HepG2 (cell line): Measurements from ENCODE around the gene CLHC1. TPM values are rescaled to one million over a fixed set of nuclear protein-coding genes. Genes with fewer than 3 reads are reported as not detected.

ENCODE experiments used
- ATAC-seq: fragments of 200-7000 bp; cut with Tn5 transposase; 3 replicates; pipeline ENCODE4 v1.9.1; 2020; ENCODE audit warnings: mild to moderate bottlenecking, moderate library complexity
- Bru-seq: library from RNA; stranded (reverse); fragments of 400-500 nt; gene quantifications from one replicate; lab custom pipeline; 2021; lab: Mats Ljungman, UMichigan
- BruChase-seq, 2 experiments: library from RNA; stranded (reverse); fragments of 400-500 nt; gene quantifications; one replicate each; lab custom pipeline; 2021; lab: Mats Ljungman, UMichigan
- BruUV-seq: library from RNA; stranded (reverse); fragments of 400-500 nt; replicated peaks from 2 replicates; lab custom pipeline; 2021; lab: Mats Ljungman, UMichigan
- CTCF ChIA-PET: fragments of 300-600 bp; formaldehyde crosslinking; extraction: SDS; loops from one replicate; lab custom pipeline; 2021; ENCODE audit warnings: low total read pairs, inconsistent platforms, low intra/inter-chr PET ratio; lab: Yijun Ruan, JAX
- POLR2A ChIA-PET: fragments of 350-600 bp; sonication (Branson Sonifier 250); formaldehyde crosslinking; loops from one replicate; lab custom pipeline; 2020; ENCODE audit warnings: antibody characterized with exemption, inconsistent platforms; lab: Yijun Ruan, JAX
- DNase-seq: peaks from one replicate; pipeline ENCODE4 v3.0.0-alpha.2; 2015; ENCODE audit warnings: low spot score
- FAIRE-seq: peaks from 3 replicates; lab custom pipeline; 2011; peaks lifted over from hg19 to GRCh38; lab: Jason Lieb, UNC
- H2AFZ ChIP-seq: one replicate; pipeline ENCODE4 v1.6.1; 2011; ENCODE audit warnings: low read length, inconsistent platforms
- H3K27ac ChIP-seq: fragments of 300-600 bp; 3 replicates; pipeline ENCODE4 v1.8.0; 2011; ENCODE audit warnings: mixed run types, mild to moderate bottlenecking, mixed read lengths, low read length, inconsistent platforms; ENCODE audit not compliant: insufficient read depth; ENCODE audit errors: extremely low read length
- H3K27me3 ChIP-seq, 2 experiments: fragments of 200-600 bp in 1 of 2; 2 replicates in 1 of 2; 3 replicates in 1 of 2; pipeline versions ENCODE4 v1.6.0 to v1.8.0; 2011; ENCODE audit warnings: low read length in 2 of 2, mild to moderate bottlenecking in 2 of 2, moderate library complexity in 2 of 2, inconsistent platforms in 1 of 2; ENCODE audit not compliant: insufficient read depth in 2 of 2, control insufficient read depth in 1 of 2
- H3K36me3 ChIP-seq, 2 experiments: fragments of 200-600 bp in 1 of 2; replicated peaks in 1 of 2; 2 replicates in 1 of 2; 3 replicates in 1 of 2; pipeline versions ENCODE4 v1.5.1 to v1.8.0; 2011; ENCODE audit warnings: low read length in 2 of 2, inconsistent platforms in 1 of 2; ENCODE audit not compliant: insufficient read depth in 2 of 2, control insufficient read depth in 1 of 2
- H3K4me1 ChIP-seq: 2 replicates; pipeline ENCODE4 v1.5.1; 2012; ENCODE audit warnings: low read length, inconsistent platforms; ENCODE audit not compliant: insufficient read depth
- H3K4me2 ChIP-seq: 2 replicates; pipeline ENCODE4 v1.6.0; 2011; ENCODE audit warnings: low read depth, low read length, inconsistent platforms
- H3K4me3 ChIP-seq, 3 experiments: fragments of 200-600 bp in 1 of 3; sonication (generic), shearing (Covaris generic) in 1 of 3; replicated peaks in 1 of 3; 2 replicates each; pipeline ENCODE4 v1.5.1; 2011 to 2016; ENCODE audit warnings: low read length in 3 of 3, inconsistent platforms in 2 of 3, low read depth in 2 of 3, mild to moderate bottlenecking in 2 of 3, control low read depth in 1 of 3, mixed read lengths in 1 of 3; ENCODE audit not compliant: insufficient read depth in 1 of 3
- H3K79me2 ChIP-seq: one replicate; pipeline ENCODE4 v1.6.1; 2011; ENCODE audit warnings: low read length, inconsistent platforms; ENCODE audit not compliant: insufficient read depth
- H3K9ac ChIP-seq: 2 replicates; pipeline ENCODE4 v1.6.0; 2011; ENCODE audit warnings: mild to moderate bottlenecking, low read depth, low read length, inconsistent platforms; ENCODE audit not compliant: insufficient read depth
- H3K9me3 ChIP-seq: 2 replicates; pipeline ENCODE4 v1.5.1; 2012; ENCODE audit warnings: mild to moderate bottlenecking, low read length
- H4K20me1 ChIP-seq: 2 replicates; pipeline ENCODE4 v1.6.0; 2011; ENCODE audit warnings: inconsistent platforms, mild to moderate bottlenecking, low read length, moderate library complexity; ENCODE audit not compliant: insufficient read depth
- ATF7 ChIP-seq, 2 experiments: fragments of 450-650 bp in 1 of 2; sonication (generic) in 1 of 2; formaldehyde crosslinking in 1 of 2; IDR thresholded peaks; 2 replicates each; pipeline versions ENCODE4 v1.4.0 to v1.6.1; 2016 to 2020; ENCODE audit warnings: antibody characterized with exemption in 1 of 2, mild to moderate bottlenecking in 1 of 2, missing genetic modification reagents in 1 of 2
- CC2D1A ChIP-seq: sonication (generic); formaldehyde crosslinking; IDR thresholded peaks from 2 replicates; pipeline ENCODE4 v1.8.1; 2023; ENCODE audit warnings: mild to moderate bottlenecking, missing genetic modification reagents
- IKZF5 ChIP-seq: IDR thresholded peaks from 2 replicates; pipeline ENCODE4 v1.6.1; 2018; ENCODE audit warnings: missing genetic modification reagents, mild to moderate bottlenecking, missing compliant biosample characterization
- PHF21A ChIP-seq: sonication (generic); formaldehyde crosslinking; IDR thresholded peaks from 2 replicates; pipeline ENCODE4 v1.5.0; 2020; ENCODE audit warnings: mild to moderate bottlenecking, missing genetic modification reagents
- YEATS4 ChIP-seq: sonication (generic); formaldehyde crosslinking; IDR thresholded peaks from 2 replicates; pipeline ENCODE4 v1.4.0; 2020; ENCODE audit warnings: missing genetic modification reagents, borderline replicate concordance
- ZNF230 ChIP-seq: sonication (generic); formaldehyde crosslinking; IDR thresholded peaks from 2 replicates; pipeline ENCODE4 v1.4.0; 2020; ENCODE audit warnings: mild to moderate bottlenecking, missing genetic modification reagents
- ZNF232 ChIP-seq: sonication (generic); formaldehyde crosslinking; IDR thresholded peaks from 2 replicates; pipeline ENCODE4 v1.4.0; 2020; ENCODE audit warnings: missing genetic modification reagents, borderline replicate concordance
- ZNF292 ChIP-seq: sonication (generic); formaldehyde crosslinking; IDR thresholded peaks from 2 replicates; pipeline ENCODE4 v1.8.1; 2022; ENCODE audit warnings: mild to moderate bottlenecking, low read depth, missing genetic modification reagents, borderline replicate concordance
- ZNF558 ChIP-seq: sonication (generic); formaldehyde crosslinking; IDR thresholded peaks from 2 replicates; pipeline ENCODE4 v1.9.0; 2022; ENCODE audit warnings: mild to moderate bottlenecking, missing genetic modification reagents, borderline replicate concordance
- WGBS: methylation state at CpG from one replicate; pipeline ENCODE4 v1.1.6; 2017; ENCODE audit warnings: low lambda C conversion rate; 5-methylcytosine and 5-hydroxymethylcytosine counted together
- in situ Hi-C: cut with HindIII; loops from 2 replicates; pipeline ENCODE4 v1.10.0; 2017; ENCODE audit warnings: low pct_unique_long_range_greater_than_20kb; ENCODE audit not compliant: extremely low pct_ligation_motif_present
- intact Hi-C: fragments of 100-400 bp; cut with micrococcal nuclease; formaldehyde crosslinking; loops from one replicate; pipeline ENCODE4 v1.10.0; 2022; ENCODE audit not compliant: unreplicated experiment
- long read RNA-seq, 2 experiments: library from RNA in 1 of 2; library from polyadenylated mRNA in 1 of 2; stranded (forward) in 1 of 2; unstranded in 1 of 2; transcript quantifications; one replicate each; pipeline ENCODE4 v2.0.0, GENCODE V29; 2019 to 2022
- polyA minus RNA-seq, 3 experiments: library from RNA; depleted of rRNA, polyadenylated mRNA; stranded (reverse); fragments of >200 nt; gene quantifications; 2 replicates each; pipeline ENCODE4 v1.2.3, GENCODE V29; 2011; ENCODE audit warnings: low replicate concordance in 1 of 3
- polyA plus RNA-seq, 8 experiments: library from polyadenylated mRNA; depleted of rRNA in 3 of 8; stranded (reverse) in 7 of 8; unstranded in 1 of 8; fragments of >200 nt; fragmentation: Illumina TruSeq in 4 of 8; extraction: Trizol in 4 of 8; gene quantifications; 2 replicates each; pipeline versions ENCODE4 v1.2.1 to v1.2.3, GENCODE V29; 2011 to 2016; ENCODE audit warnings: low read depth in 4 of 8, missing spikeins in 1 of 8, mixed read lengths in 1 of 8; ENCODE audit not compliant: insufficient read depth in 1 of 8
- total RNA-seq, 5 experiments: library from RNA; depleted of rRNA; stranded (reverse); fragments of >200 nt; fragmentation: Illumina TruSeq; extraction: Trizol; gene quantifications; 2 replicates each; pipeline ENCODE4 v1.2.3, GENCODE V29; 2016; ENCODE audit warnings: low read depth in 1 of 5
- TF ChIP-seq, protein P1 (sequence below), 2 experiments: sonication (generic) in 1 of 2; formaldehyde crosslinking in 1 of 2; IDR thresholded peaks; 2 replicates each; pipeline versions ENCODE4 v1.5.1 to v1.6.1; 2011 to 2020; ENCODE audit warnings: borderline replicate concordance in 1 of 2, low read depth in 1 of 2, low read length in 1 of 2, mild to moderate bottlenecking in 1 of 2, missing genetic modification reagents in 1 of 2, moderate library complexity in 1 of 2

The CLHC1 gene
- 12.1 and 12.6 TPM in 2 replicates for total RNA-seq (2016; rRNA removed; fragmentation: Illumina TruSeq; extraction: Trizol)
- total RNA-seq (2016; cell fraction: cytosol; rRNA removed; fragmentation: Illumina TruSeq; extraction: Trizol; ENCODE audit: low read depth), result 11.8 and 17.4 TPM in 2 replicates
- total RNA-seq (2016; cell fraction: insoluble cytoplasmic fraction; rRNA removed; fragmentation: Illumina TruSeq; extraction: Trizol), result 5.5 and 11.3 TPM in 2 replicates
- total RNA-seq (2016; cell fraction: membrane; rRNA removed; fragmentation: Illumina TruSeq; extraction: Trizol), result 9.1 and 10.3 TPM in 2 replicates
- total RNA-seq (2016; cell fraction: nucleus; rRNA removed; fragmentation: Illumina TruSeq; extraction: Trizol), result 30.1 and 37.8 TPM in 2 replicates
- polyA plus RNA-seq (2011; rRNA removed), result 8.3 and 9.8 TPM in 2 replicates
- 3.0 and 3.5 TPM in 2 replicates for polyA plus RNA-seq (2011; cell fraction: cytosol; rRNA removed)
- 13.4 and 18.3 TPM in 2 replicates for polyA plus RNA-seq (2011; cell fraction: nucleus; rRNA removed)
- polyA plus RNA-seq (2012), result 6.2 and 11.1 TPM in 2 replicates
- polyA plus RNA-seq (2016; cell fraction: cytosol; fragmentation: Illumina TruSeq; extraction: Trizol; ENCODE audit: low read depth), result 0.94 and 3.3 TPM in 2 replicates
- polyA plus RNA-seq (2016; cell fraction: insoluble cytoplasmic fraction; fragmentation: Illumina TruSeq; extraction: Trizol; ENCODE audit: low read depth), result 5.6 and 6.0 TPM in 2 replicates
- 1.7 and 2.3 TPM in 2 replicates for polyA plus RNA-seq (2016; cell fraction: membrane; fragmentation: Illumina TruSeq; extraction: Trizol; ENCODE audit: low read depth)
- 30.8 and 41.3 TPM in 2 replicates for polyA plus RNA-seq (2016; cell fraction: nucleus; fragmentation: Illumina TruSeq; extraction: Trizol; ENCODE audit: insufficient read depth, low read depth)
- 8.9 and 12.5 TPM in 2 replicates for polyA minus RNA-seq (2011; rRNA and poly(A)+ RNA removed; ENCODE audit: low replicate concordance)
- polyA minus RNA-seq (2011; cell fraction: cytosol; rRNA and poly(A)+ RNA removed), result 3.3 and 4.6 TPM in 2 replicates
- polyA minus RNA-seq (2011; cell fraction: nucleus; rRNA and poly(A)+ RNA removed), result 49.1 and 55.3 TPM in 2 replicates
- percentile 66 among the genes with signal in this experiment for Bru-seq, nascent RNA
- percentile 55 among the genes with signal in this experiment for BruChase-seq, experiment 1, labeled RNA remaining after a 6-hour chase
- BruChase-seq, experiment 2, labeled RNA remaining after a 2-hour chase, result percentile 67 among the genes with signal in this experiment
- long read RNA-seq, experiment 1, partial matches to known transcripts, result 1 of 6 reads
- long read RNA-seq, experiment 1, other reads (novel, unspliced or antisense), result 5 of 6 reads
- long read RNA-seq, experiment 2, partial matches to known transcripts, result 1 of 9 reads
- long read RNA-seq, experiment 2, other reads (novel, unspliced or antisense), result 8 of 9 reads

GRCh38 chr2:55232084-55232862, at the start of gene CLHC1, which contains the start of gene RPS27A:
Gene CLHC1 (minus strand): TSS chr2:55232293. CDS start chr2:55222411, 9,882 bp downstream.
Gene RPS27A (plus strand): TSS chr2:55232688. CDS start chr2:55232825, 137 bp downstream.
- CTCF ChIA-PET, result no interaction called here
- Histone ChIP-seq H2AFZ (peak within 1 kb of the TSS; percentile 100), H3K9ac (peak within 1 kb of the TSS; percentile 99), H4K20me1 (peaks cover 13% of the 10 kb centered on the region), H3K4me3 (peak within 1 kb of the TSS; percentile 82 to 95 (median 93)), H3K27me3 (no peaks in the 10 kb centered on the region; a peak in 1 of 5 replicates), H3K4me1 (peaks cover 59% of the 10 kb centered on the region), H3K27ac (peak within 1 kb of the TSS; percentile 98), H3K79me2 (peaks cover 44% of the 10 kb centered on the region), H3K36me3 (peaks cover 4 to 25% of the 10 kb centered on the region in 2 experiments; a peak in 4 of 5 replicates), H3K4me2 (peak within 1 kb of the TSS; percentile 81), H3K9me3 (no peaks in the 10 kb centered on the region)
- under 1% methylated on average over 27 of the region's 37 CpGs for WGBS
- intact Hi-C loops, result loop anchor here (1.0 to 10.0 kb wide), 5 partner anchors 37 to 283 kb away; partner anchors contain the start of genes CCDC88A, CFAP36, MTIF2 and RTN4
- DNase-seq, result peak; percentile 99
- in situ Hi-C loops, result loop anchor here (5.0 kb wide), 1 partner anchor 35 kb away; the partner anchor contains the start of gene MTIF2
- FAIRE-seq, result peak; percentile 90
- ATAC-seq, result peak; percentile 96
- BruUV-seq, result no TSS peak
- POLR2A ChIA-PET, result interaction anchor here (0.6 to 1.3 kb wide), 22 partner anchors 8 to 287 kb away, joined by 3 to 13 read pairs (median 4); partner anchors contain the start of genes CFAP36 and RTN4
- TF ChIP-seq ZNF292 (CRISPR knock-in tag) (no peak), ATF7 (IDR thresholded peaks at IDR 0.05) (no peak), ATF7 (CRISPR knock-in tag; IDR thresholded peaks at IDR 0.05) (no peak), IKZF5 (CRISPR knock-in tag) (peak; percentile 89), PHF21A (CRISPR knock-in tag) (peak; percentile 63; the same call in 1 of the 2 replicates), CC2D1A (CRISPR knock-in tag) (no peak), ZNF230 (CRISPR knock-in tag) (no peak; the same call in 1 of the 2 replicates), ZNF232 (CRISPR knock-in tag) (peak; percentile 91; the same call in 1 of the 2 replicates), ZNF558 (CRISPR knock-in tag) (peak; percentile 76; the same call in 1 of the 2 replicates), YEATS4 (peak; percentile 98)
- TF ChIP-seq, protein P1, sequence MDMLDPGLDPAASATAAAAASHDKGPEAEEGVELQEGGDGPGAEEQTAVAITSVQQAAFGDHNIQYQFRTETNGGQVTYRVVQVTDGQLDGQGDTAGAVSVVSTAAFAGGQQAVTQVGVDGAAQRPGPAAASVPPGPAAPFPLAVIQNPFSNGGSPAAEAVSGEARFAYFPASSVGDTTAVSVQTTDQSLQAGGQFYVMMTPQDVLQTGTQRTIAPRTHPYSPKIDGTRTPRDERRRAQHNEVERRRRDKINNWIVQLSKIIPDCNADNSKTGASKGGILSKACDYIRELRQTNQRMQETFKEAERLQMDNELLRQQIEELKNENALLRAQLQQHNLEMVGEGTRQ (IDR thresholded peaks at IDR 0.05; ENCODE audit: low read depth, low read length), result no peak
- TF ChIP-seq, protein P1 (CRISPR knock-in tag; IDR thresholded peaks at IDR 0.05; ENCODE audit: borderline replicate concordance), result peak; percentile 62; the same call in 1 of the 2 replicates
